ENCODE measurements around the gene UBE2V1. TPM values are rescaled to one million over a fixed set of nuclear protein-coding genes. Genes with fewer than 3 reads are reported as not detected.

UBE2V1 gene
- total RNA-seq, 1 experiment from 2014 or later, result 212 TPM

DNA sequence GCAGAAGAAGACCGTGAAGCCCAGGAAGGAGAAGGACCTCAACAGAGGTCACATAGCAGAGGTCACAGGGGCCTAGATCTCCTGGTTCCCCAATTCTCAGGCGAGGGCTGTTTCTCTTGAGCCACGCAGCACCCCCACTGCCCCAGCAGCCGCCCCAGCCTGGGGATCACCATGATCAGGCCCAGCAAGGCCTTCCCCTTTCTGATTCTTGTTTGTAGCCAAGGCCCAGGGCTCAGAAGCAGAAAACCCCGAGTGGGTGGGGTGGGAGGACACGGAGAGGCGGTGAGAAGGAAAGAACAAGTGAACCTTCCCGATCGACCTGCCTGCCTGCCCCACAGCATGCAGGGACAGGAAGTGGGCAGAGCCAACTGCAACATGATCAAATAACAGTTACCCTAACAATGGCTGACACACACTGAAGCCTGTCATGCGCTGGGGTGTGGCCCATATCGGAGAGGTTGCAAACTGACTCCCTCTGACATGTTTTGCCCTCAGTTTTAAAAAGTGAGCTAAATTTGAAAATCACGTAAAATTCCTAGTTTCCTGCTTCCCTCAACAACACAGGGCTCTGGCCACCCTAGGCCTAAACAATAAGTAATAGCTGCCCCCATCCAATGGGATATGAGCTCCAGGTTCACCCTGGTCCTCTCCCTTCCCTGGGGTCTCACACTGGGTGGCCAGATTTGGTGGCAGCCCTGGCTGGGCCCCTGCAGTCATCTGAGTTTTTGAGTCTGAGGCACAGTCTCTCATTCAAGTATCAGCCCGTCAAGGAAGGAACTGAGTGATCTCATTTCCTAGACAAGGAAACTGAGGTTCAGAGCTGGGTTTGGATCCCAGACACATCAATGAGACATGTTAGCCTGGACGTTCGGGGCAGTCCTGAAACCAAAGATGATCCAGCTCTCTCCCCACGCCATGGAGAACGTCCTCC, 34.0 kb upstream of the UBE2V1 start:
- Mint-ChIP-seq H3K4me1 (ENCODE audit: low read depth, unreplicated experiment) (peaks cover 71% of the 10 kb centered on the region), H3K9me3 (ENCODE audit: low read depth, unreplicated experiment) (no peaks in the 10 kb centered on the region), H3K36me3 (ENCODE audit: insufficient read depth, unreplicated experiment) (peaks cover 54% of the 10 kb centered on the region), H3K4me3 (ENCODE audit: low read depth, unreplicated experiment) (peak overlapping the region; percentile 6), H3K27ac (ENCODE audit: unreplicated experiment) (peak overlapping the region; percentile 63), H3K27me3 (ENCODE audit: unreplicated experiment) (no peaks in the 10 kb centered on the region)
- BruUV-seq (replicated peaks), result no TSS peak
- intact Hi-C loops (cut with micrococcal nuclease; ENCODE audit: unreplicated experiment), result no loop called here
- peak; percentile 77 for DNase-seq
- no peak for TF ChIP-seq CTCF (IDR thresholded peaks at IDR 0.05; ENCODE audit: unreplicated experiment)
- CTCF ChIA-PET, result interaction anchor here (0.5 to 1.4 kb wide), 3 partner anchors 8 to 40 kb away, joined by 3 to 9 read pairs (median 5); no protein-coding TSS in a partner anchor

DNA sequence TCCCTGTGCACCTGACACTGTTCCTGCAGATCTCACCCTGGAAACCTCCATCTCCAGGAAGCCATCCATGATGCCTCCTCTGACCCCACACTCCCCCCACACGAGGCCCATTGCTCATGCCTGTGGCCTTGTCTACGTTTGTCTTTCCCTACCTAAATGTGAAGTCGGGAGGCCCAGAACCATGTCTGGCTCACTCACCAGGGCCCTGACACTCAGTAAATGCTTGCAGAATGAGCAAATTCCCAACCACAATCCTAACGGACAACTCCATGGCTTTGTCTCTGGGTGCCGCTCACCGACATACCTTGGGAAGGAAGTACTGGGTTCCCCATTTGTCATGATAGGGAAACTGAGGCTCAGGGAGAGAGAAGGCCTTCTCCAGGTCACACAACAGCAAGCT, 33.3 kb upstream of the UBE2V1 start:
- peaks cover 49% of the 10 kb centered on the region for H3K36me3 Mint-ChIP-seq (ENCODE audit: insufficient read depth, unreplicated experiment)
- BruUV-seq (replicated peaks), result no TSS peak
- intact Hi-C loops (cut with micrococcal nuclease; ENCODE audit: unreplicated experiment), result no loop called here

DNA sequence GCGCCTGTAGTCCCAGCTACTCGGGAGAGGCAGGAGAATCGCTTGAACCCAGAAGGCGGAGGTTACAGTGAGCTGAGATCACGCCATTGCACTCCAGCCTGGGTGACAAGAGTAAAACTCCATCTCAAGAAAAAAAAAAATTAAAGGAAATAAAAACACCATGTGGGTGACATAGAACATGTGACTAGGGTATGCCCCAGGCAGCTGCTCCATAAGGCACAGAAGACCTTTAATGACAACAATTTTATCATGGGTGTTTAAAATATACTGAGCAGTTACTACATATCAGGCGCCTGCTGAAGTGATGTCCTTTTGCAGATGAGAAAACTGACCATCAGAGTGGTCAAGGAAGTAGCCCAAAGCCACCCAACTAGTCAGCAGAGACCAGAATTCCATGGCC, 32.6 kb upstream of the UBE2V1 start:
- no peak overlapping the region for H3K27ac Mint-ChIP-seq (ENCODE audit: unreplicated experiment)
- no peak overlapping the region for H3K4me3 Mint-ChIP-seq (ENCODE audit: low read depth, unreplicated experiment)
- no TSS peak for BruUV-seq (replicated peaks)
- intact Hi-C loops (cut with micrococcal nuclease; ENCODE audit: unreplicated experiment), result no loop called here
- peaks cover 63% of the 10 kb centered on the region for H3K4me1 Mint-ChIP-seq (ENCODE audit: low read depth, unreplicated experiment)
- H3K27me3 Mint-ChIP-seq (ENCODE audit: unreplicated experiment), result no peaks in the 10 kb centered on the region
- no peak for DNase-seq
- peaks cover 44% of the 10 kb centered on the region for H3K36me3 Mint-ChIP-seq (ENCODE audit: insufficient read depth, unreplicated experiment)
- CTCF ChIA-PET, result no interaction called here
- TF ChIP-seq CTCF (IDR thresholded peaks at IDR 0.05; ENCODE audit: unreplicated experiment), result no peak
- H3K9me3 Mint-ChIP-seq (ENCODE audit: low read depth, unreplicated experiment), result no peaks in the 10 kb centered on the region

More for the DNA sequence above, 33.3 kb upstream of the UBE2V1 start:
- no peak for TF ChIP-seq CTCF (IDR thresholded peaks at IDR 0.05; ENCODE audit: unreplicated experiment)
- Mint-ChIP-seq H3K27ac (ENCODE audit: unreplicated experiment) (peak overlapping the region; percentile 63), H3K27me3 (ENCODE audit: unreplicated experiment) (no peaks in the 10 kb centered on the region), H3K4me3 (ENCODE audit: low read depth, unreplicated experiment) (no peak overlapping the region), H3K9me3 (ENCODE audit: low read depth, unreplicated experiment) (no peaks in the 10 kb centered on the region), H3K4me1 (ENCODE audit: low read depth, unreplicated experiment) (peaks cover 65% of the 10 kb centered on the region)
- CTCF ChIA-PET, result no interaction called here
- no peak for DNase-seq

GRCh38 chr20:50144362-50144761, 31.4 kb upstream of the UBE2V1 start:
- intact Hi-C loops (cut with micrococcal nuclease; ENCODE audit: unreplicated experiment), result no loop called here
- TF ChIP-seq CTCF (IDR thresholded peaks at IDR 0.05; ENCODE audit: unreplicated experiment), result no peak

More at GRCh38 chr20:50144362-50144761, 31.4 kb upstream of the UBE2V1 start:
- Mint-ChIP-seq H3K27ac (ENCODE audit: unreplicated experiment) (peak overlapping the region; percentile 22), H3K4me3 (ENCODE audit: low read depth, unreplicated experiment) (no peak overlapping the region), H3K4me1 (ENCODE audit: low read depth, unreplicated experiment) (peaks cover 66% of the 10 kb centered on the region), H3K27me3 (ENCODE audit: unreplicated experiment) (no peaks in the 10 kb centered on the region), H3K36me3 (ENCODE audit: insufficient read depth, unreplicated experiment) (peaks cover 45% of the 10 kb centered on the region), H3K9me3 (ENCODE audit: low read depth, unreplicated experiment) (no peaks in the 10 kb centered on the region)
- peak; percentile 44 for DNase-seq
- CTCF ChIA-PET, result interaction anchor here (0.6 to 1.6 kb wide), 7 partner anchors 9 to 1010 kb away, joined by 3 to 8 read pairs (median 8); partner anchors contain the start of gene PEDS1
- no TSS peak for BruUV-seq (replicated peaks)
